ENCODE data around the gene TRAF1. TPM values are rescaled to one million over a fixed set of nuclear protein-coding genes. Genes with fewer than 3 reads are reported as not detected.

Gene TRAF1
- total RNA-seq, 1 donor from 2014 or later, result 2.4 TPM

GRCh38 chr9:120894321-120895148, 32.1 kb downstream of the TRAF1 start:
- DNase-seq (peak; percentile 82), ATAC-seq (peak; percentile 88)
- intact Hi-C loops (cut with micrococcal nuclease), result no loop called here

GRCh38 chr9:120893611-120894307, 32.8 kb downstream of the TRAF1 start:
- ATAC-seq, result no peak
- DNase-seq, result no peak
- intact Hi-C loops (cut with micrococcal nuclease), result no loop called here

- intact Hi-C loops (cut with micrococcal nuclease), result no loop called here
- ATAC-seq, result no peak
Measured at GRCh38 chr9:120892748-120893610, 33.6 kb downstream of the TRAF1 start.

GRCh38 chr9:120891884-120892747, 34.5 kb downstream of the TRAF1 start:
- intact Hi-C loops (cut with micrococcal nuclease), result no loop called here
- ATAC-seq (no peak), DNase-seq (no peak)

More at GRCh38 chr9:120892748-120893610, 33.6 kb downstream of the TRAF1 start:
- no peak for DNase-seq

GRCh38 chr9:120891245-120891883, 35.2 kb downstream of the TRAF1 start:
- ATAC-seq (no peak), DNase-seq (no peak)
- intact Hi-C loops (cut with micrococcal nuclease), result no loop called here

- intact Hi-C loops (cut with micrococcal nuclease), result no loop called here
- no peak for ATAC-seq
- DNase-seq, result peak; percentile 44
Measured at GRCh38 chr9:120890320-120891244, 36.0 kb downstream of the TRAF1 start.

GRCh38 chr9:120889606-120890271, 36.9 kb downstream of the TRAF1 start:
- ATAC-seq, result no peak
- intact Hi-C loops (cut with micrococcal nuclease), result no loop called here

GRCh38 chr9:120888626-120889025, 38.0 kb downstream of the TRAF1 start:
- ATAC-seq (no peak), DNase-seq (no peak)
- intact Hi-C loops (cut with micrococcal nuclease), result no loop called here

More at GRCh38 chr9:120889606-120890271, 36.9 kb downstream of the TRAF1 start:
- DNase-seq, result no peak

- ATAC-seq (peak; percentile 86), DNase-seq (peak; percentile 60)
- intact Hi-C loops (cut with micrococcal nuclease), result no loop called here
Measured at GRCh38 chr9:120886490-120886967, 40.1 kb downstream of the TRAF1 start.

GRCh38 chr9:120885958-120886357, 40.6 kb downstream of the TRAF1 start:
- peak; percentile 46 for DNase-seq
- intact Hi-C loops (cut with micrococcal nuclease), result no loop called here
- peak; percentile 82 for ATAC-seq

- intact Hi-C loops (cut with micrococcal nuclease), result no loop called here
- DNase-seq (no peak), ATAC-seq (no peak)
Measured at GRCh38 chr9:120885457-120885856, 41.1 kb downstream of the TRAF1 start.

- ATAC-seq, result no peak
- DNase-seq, result no peak
- intact Hi-C loops (cut with micrococcal nuclease), result no loop called here
Measured at GRCh38 chr9:120883608-120883996, 43.0 kb downstream of the TRAF1 start.

- no peak for DNase-seq
- intact Hi-C loops (cut with micrococcal nuclease), result no loop called here
- no peak for ATAC-seq
Measured at GRCh38 chr9:120882935-120883607, 43.5 kb downstream of the TRAF1 start.

GRCh38 chr9:120879446-120879845, 47.1 kb downstream of the TRAF1 start:
- intact Hi-C loops (cut with micrococcal nuclease), result no loop called here
- ATAC-seq (no peak), DNase-seq (no peak)

- DNase-seq (no peak), ATAC-seq (no peak)
- intact Hi-C loops (cut with micrococcal nuclease), result no loop called here
Measured at GRCh38 chr9:120878188-120879130, 48.1 kb downstream of the TRAF1 start.

Measured in left ventricle myocardium superior (tissue), 1 donor.